Measurements from ENCODE around the gene RAP2A. TPM values are rescaled to one million over a fixed set of nuclear protein-coding genes. Genes with fewer than 3 reads are reported as not detected.
A peak's percentile ranks its signal among the peaks of the same experiment; 100 is the strongest.

Gene RAP2A
- total RNA-seq, 2 donors from 2014 or later, result 4.3 to 7.3 TPM

DNA sequence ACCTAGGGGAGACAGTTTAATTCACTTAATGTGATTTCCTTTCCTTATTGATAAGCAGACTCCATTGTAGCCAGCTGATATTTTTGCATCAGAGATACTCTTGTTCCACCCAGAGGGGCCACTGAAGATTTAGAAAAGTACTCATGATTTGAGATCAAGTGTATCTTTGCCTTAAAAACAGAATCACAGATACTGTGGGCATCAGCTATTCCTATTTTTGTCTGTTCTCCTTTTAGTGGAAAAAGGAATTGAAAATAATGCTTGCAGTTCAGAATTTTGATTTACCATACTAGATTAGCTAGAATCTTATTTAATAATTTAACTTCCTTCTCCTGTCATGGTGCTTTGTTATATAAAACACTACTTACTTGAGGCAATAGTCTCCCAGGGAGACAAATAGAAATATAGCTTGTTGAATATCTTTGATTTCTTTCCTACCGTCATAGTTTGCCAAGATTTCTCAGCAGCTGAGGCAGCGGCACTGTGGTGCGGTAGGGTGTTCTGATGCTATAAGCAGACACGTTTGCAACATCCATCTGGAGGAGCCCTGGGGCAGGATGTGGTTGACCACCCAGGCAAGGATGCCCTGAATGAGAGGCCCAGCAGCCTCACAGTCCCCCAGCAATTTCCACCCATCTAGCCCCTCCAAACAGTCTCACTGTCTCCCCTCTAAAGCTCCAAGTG is 47.0 kb upstream of the RAP2A start:
- H3K27ac ChIP-seq, result peak overlapping the region in 1 of 4 donors; percentile 67

DNA sequence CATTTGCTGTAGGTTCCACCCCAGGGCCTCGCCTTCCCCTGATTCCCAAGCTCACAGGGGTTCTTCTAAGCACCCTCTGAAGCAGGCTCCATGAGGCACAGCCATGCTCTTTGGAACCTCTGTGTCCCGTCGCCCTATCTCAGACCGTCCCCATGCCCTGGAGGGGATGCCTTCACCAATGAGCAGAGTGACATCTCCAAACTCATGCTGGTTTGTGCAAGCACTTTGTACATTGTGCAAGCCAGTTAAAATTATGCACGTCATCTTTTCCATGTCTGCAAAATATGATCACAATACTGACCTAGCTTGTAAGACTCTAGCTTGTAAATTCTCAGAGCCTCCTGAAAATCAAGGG is 46.5 kb upstream of the RAP2A start:
- peak; percentile 6 for ATAC-seq

More for the DNA sequence above, 47.0 kb upstream of the RAP2A start:
- peaks cover 8% of the 10 kb centered on the region for H3K4me1 ChIP-seq
- intact Hi-C loops (cut with DNase I), result no loop called here
- 63 to 87% methylated on average over 4 of the region's 4 CpGs for WGBS, 2 donors
- ATAC-seq (no peak), DNase-seq (peak in 3 of 4 donors; percentile 23 to 54 (median 24))
- no peaks in the 10 kb centered on the region for H3K27me3 ChIP-seq
- TF ChIP-seq, protein P1, sequence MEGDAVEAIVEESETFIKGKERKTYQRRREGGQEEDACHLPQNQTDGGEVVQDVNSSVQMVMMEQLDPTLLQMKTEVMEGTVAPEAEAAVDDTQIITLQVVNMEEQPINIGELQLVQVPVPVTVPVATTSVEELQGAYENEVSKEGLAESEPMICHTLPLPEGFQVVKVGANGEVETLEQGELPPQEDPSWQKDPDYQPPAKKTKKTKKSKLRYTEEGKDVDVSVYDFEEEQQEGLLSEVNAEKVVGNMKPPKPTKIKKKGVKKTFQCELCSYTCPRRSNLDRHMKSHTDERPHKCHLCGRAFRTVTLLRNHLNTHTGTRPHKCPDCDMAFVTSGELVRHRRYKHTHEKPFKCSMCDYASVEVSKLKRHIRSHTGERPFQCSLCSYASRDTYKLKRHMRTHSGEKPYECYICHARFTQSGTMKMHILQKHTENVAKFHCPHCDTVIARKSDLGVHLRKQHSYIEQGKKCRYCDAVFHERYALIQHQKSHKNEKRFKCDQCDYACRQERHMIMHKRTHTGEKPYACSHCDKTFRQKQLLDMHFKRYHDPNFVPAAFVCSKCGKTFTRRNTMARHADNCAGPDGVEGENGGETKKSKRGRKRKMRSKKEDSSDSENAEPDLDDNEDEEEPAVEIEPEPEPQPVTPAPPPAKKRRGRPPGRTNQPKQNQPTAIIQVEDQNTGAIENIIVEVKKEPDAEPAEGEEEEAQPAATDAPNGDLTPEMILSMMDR (IDR thresholded peaks at IDR 0.05), result no peak
- TF ChIP-seq POLR2A (IDR thresholded peaks at IDR 0.05), result no peak
- H3K4me3 ChIP-seq, result no peak overlapping the region
- no peaks in the 10 kb centered on the region for H3K9me3 ChIP-seq
- H3K36me3 ChIP-seq (replicated peaks in 1 of 2; ENCODE audit: insufficient read depth in 1 of 2, low read depth in 2 of 2), result no peaks in the 10 kb centered on the region

DNA sequence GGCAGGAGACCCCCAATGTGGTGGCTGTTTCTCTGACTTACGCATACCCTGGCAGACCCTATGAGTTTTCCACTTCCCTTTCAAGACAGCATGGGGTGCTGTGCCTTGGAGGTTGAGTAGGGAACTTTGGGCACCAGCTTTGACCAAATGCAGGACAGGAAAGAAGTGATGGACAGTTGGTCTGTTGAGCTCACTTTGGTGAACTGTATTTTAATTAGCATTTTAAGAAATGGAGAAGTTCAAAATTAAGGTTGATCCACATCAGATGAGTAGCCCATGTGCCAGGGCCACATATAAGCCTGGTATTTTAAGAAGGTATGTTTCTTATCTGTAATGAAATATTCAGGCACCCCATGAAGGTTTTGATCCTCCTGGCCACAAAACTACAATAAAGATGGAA is 46.1 kb upstream of the RAP2A start:
- Histone ChIP-seq H3K36me3 (replicated peaks in 1 of 2; ENCODE audit: insufficient read depth in 1 of 2, low read depth in 2 of 2) (no peaks in the 10 kb centered on the region), H3K4me3 (no peak overlapping the region), H3K4me1 (peaks cover 11% of the 10 kb centered on the region), H3K27ac (peak overlapping the region in 1 of 4 donors; percentile 67), H3K27me3 (no peaks in the 10 kb centered on the region), H3K9me3 (no peaks in the 10 kb centered on the region)
- no peak for TF ChIP-seq POLR2A (IDR thresholded peaks at IDR 0.05)
- intact Hi-C loops (cut with DNase I), result no loop called here
- ATAC-seq (no peak), DNase-seq (peak in 1 of 4 donors; percentile 30)
- WGBS, 2 donors, result 75 to 95% methylated on average over 1 of the region's 1 CpG

More for the DNA sequence above, 46.5 kb upstream of the RAP2A start:
- Histone ChIP-seq H3K36me3 (replicated peaks in 1 of 2; ENCODE audit: insufficient read depth in 1 of 2, low read depth in 2 of 2) (no peaks in the 10 kb centered on the region), H3K4me3 (no peak overlapping the region), H3K27ac (peak overlapping the region in 1 of 4 donors; percentile 67), H3K4me1 (peaks cover 11% of the 10 kb centered on the region), H3K9me3 (no peaks in the 10 kb centered on the region), H3K27me3 (no peaks in the 10 kb centered on the region)
- intact Hi-C loops (cut with DNase I), result no loop called here
- peak in 1 of 4 donors; percentile 23 for DNase-seq
- 76 to 99% methylated on average over 5 of the region's 5 CpGs for WGBS, 2 donors
- TF ChIP-seq, protein P1 (IDR thresholded peaks at IDR 0.05), result no peak
- TF ChIP-seq POLR2A (IDR thresholded peaks at IDR 0.05), result peak in 1 of 3 donors; percentile 9

DNA sequence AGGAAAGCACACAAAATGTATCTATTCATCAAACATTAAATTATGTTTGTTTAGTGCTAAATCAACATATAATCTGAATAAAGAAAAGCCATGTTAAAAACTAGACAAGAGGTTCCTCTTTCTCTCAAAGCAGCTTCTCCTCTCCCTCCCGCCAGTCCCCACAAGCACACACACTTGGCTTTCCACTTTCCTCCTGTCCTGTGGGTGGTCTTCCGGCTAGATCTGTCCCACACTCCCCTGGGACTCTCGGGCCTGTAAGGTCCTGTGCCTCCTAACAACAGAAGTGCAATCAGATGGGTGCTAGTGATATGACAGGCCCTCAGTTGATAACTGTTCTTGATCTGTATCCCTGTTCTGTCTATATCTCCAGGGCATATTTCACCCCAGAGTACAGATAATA is 45.6 kb upstream of the RAP2A start:
- no peak for DNase-seq
- no peak for ATAC-seq
- TF ChIP-seq, protein P1 (IDR thresholded peaks at IDR 0.05), result no peak
- no peak for TF ChIP-seq POLR2A (IDR thresholded peaks at IDR 0.05)
- H3K36me3 ChIP-seq (replicated peaks in 1 of 2; ENCODE audit: insufficient read depth in 1 of 2, low read depth in 2 of 2), result no peaks in the 10 kb centered on the region
- no peaks in the 10 kb centered on the region for H3K9me3 ChIP-seq
- 71 to 86% methylated on average over 3 of the region's 3 CpGs for WGBS, 2 donors
- no peak overlapping the region for H3K4me3 ChIP-seq
- intact Hi-C loops (cut with DNase I), result no loop called here
- H3K27ac ChIP-seq, result peak overlapping the region in 1 of 4 donors; percentile 67
- no peaks in the 10 kb centered on the region for H3K27me3 ChIP-seq
- peaks cover 11% of the 10 kb centered on the region for H3K4me1 ChIP-seq

DNA sequence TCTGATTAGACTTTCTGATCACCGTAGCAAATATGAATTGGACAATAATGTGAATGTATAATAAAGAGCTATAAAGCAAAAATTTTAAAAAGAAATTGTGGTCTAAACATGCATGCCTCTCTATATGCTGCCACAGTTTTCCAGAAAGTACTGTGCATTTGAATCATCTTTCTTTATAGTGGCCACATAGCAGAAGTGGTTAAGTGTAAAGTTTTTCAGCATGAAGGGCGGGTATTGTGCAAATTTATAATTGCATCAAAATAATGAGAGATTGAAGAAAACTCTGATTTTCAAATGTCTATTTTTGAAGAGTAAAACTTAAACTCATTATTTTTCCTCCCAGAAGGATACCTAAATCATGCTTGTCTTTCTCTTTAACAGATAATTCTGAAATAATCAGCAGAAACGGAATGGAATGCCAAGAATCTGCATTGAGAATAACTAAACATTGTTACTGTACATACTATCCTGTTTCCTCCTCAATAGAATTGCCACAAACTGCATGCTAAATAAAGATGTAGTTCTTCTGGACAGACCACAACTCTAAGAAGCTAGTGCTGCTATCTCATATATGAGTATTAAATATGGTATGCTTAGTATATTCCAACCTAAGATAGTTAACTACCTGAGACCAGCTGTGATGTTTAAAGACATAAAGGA is 42.9 kb upstream of the RAP2A start:
- no peaks in the 10 kb centered on the region for H3K9me3 ChIP-seq
- H3K27me3 ChIP-seq, result no peaks in the 10 kb centered on the region
- TF ChIP-seq POLR2A (IDR thresholded peaks at IDR 0.05), result no peak
- TF ChIP-seq, protein P1 (IDR thresholded peaks at IDR 0.05), result no peak
- peaks cover 11% of the 10 kb centered on the region for H3K4me1 ChIP-seq
- DNase-seq (no peak), ATAC-seq (no peak)
- no peaks in the 10 kb centered on the region for H3K36me3 ChIP-seq (replicated peaks in 1 of 2; ENCODE audit: insufficient read depth in 1 of 2, low read depth in 2 of 2)
- intact Hi-C loops (cut with DNase I), result no loop called here
- WGBS, 2 donors, result 64 to 66% methylated on average over 3 of the region's 3 CpGs
- no peak overlapping the region for H3K4me3 ChIP-seq
- H3K27ac ChIP-seq, result no peak overlapping the region

Data from body of pancreas (tissue), 4 donors.